HPDE6-E6E7 (cell line): ENCODE data around the gene ZMIZ1.

Source experiments
- DNase-seq: peaks from one replicate; pipeline ENCODE4 v3.0.0; 2011; ENCODE audit warnings: missing footprints; ENCODE audit errors: extremely low spot score

The ZMIZ1 gene

DNA sequence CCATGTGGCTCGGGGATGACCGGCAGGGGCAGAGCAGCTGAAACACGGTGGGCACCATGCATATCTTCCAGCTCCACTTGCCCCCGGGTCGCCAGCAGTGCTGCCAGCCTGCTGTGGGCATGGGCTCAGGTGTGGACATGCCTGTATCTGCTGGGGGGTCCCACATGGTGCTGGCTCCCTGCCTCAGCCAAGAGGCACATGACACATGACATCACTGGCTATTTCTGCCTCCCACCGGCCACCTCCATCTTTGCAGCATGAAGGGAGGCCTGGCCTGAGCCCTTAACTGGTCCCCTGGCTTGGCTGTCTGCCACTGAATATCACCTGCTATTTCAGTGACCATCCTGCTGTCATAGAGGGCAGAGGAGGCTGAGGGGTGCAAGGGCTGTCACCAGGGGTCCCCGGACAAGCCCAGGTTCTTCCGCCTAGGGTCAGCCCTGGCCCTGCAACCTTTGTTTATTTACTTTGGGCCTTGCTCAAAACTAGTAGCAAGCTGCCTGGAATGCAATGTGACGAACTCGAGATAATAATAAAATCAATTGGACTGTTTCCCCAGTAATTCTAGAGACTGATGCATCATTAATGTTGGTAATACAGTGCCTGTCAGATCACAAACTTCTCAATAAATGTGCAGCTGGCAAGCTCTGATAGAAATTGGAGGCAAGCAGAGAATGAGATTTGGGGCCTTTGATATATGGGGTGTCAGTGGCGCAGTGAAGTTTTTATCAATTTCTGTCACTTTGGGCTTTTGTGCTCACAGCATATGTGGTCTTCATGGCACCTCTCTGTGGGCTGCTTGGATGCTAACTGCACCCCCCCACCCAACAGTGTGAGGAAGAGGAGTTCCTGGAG, 28.5 kb downstream of the ZMIZ1 start:
- DNase-seq: no peak

DNA sequence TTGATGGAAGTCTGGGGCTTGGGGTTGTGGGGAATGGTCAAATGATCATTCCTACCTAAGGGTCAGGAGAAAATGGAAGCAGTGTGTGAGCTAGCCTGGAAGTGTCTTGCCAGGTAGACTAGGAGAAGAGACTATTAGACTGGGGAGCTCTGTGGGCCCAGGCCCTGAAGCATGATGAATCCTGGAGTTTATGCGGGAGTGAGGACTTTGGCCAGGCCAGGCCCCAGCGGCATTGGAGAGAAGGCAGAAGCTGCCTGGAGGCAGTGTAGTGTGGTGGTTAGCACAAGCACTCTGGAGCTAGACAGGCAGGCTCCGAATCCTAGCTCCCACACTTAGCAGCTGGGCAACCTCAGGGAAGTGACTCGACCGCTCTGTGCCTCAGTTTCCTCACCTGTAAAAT, 29.3 kb downstream of the ZMIZ1 start:
- no peak for DNase-seq

DNA sequence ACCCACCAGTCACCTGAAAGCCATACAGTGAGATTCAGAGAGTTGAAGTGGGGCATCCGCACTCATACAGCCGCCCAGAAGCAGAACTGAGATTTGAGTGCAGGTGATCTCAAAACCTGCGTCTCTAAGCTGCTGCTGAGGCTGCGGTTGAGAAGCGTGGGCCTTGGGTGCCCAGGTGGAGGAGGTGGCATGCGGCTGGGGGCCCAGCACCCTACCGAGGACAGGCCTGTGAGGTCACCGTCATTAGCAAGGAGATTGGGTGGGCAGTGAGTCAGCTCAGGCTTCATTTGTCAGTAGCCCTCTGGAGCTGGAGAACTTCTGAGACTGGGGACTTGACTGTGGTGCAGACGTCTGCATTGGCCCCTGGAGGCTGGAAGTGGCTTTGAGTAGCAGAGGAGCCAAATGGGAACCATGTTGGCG, 29.8 kb downstream of the ZMIZ1 start:
- DNase-seq: no peak

DNA sequence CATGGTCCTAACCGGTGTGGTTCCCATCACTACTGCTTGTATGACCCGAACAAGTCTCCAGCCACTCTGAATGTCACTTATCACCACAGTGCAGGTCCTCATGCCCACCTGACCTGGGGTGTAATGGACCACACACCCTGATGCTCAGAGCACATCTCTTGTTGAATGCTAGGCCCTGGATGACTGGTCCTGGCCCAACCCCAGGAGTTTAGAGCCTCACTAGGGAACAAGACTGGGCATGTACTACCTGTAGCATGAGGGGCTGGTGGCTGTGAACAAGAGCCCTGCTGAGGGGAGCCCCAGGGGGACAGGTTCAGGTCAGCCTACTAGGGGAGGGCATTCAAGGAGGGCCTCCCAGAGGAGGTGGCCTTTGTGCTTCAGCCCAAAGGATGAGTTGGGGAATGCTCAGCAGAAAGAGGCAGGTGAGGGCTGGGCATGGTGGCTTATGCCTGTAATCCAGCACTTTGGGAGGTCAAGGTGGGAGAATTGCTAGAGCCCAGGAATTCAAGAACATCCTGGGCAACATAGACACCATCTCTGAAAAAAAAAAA, 31.2 kb downstream of the ZMIZ1 start:
- DNase-seq: no peak

DNA sequence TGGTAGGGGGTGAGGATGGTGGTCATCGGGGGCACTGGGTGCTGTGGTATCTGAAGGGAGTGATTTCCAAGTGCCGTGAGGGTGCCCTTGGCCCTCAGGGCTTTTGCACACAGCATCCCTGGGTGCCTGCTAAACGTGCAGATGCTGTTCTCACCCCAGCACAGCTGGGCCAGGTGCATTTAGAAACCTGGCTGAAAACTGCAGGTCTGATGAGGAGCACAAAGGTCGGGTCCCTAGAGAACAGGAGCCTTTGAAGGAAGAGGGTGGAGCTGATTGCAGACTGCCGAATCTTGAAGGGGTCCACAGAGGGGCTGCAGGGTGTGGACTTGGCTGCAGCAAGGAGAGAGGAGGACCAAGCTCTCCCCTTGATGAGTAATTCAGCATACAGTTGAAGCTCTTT, 32.0 kb downstream of the ZMIZ1 start:
- no peak for DNase-seq

DNA sequence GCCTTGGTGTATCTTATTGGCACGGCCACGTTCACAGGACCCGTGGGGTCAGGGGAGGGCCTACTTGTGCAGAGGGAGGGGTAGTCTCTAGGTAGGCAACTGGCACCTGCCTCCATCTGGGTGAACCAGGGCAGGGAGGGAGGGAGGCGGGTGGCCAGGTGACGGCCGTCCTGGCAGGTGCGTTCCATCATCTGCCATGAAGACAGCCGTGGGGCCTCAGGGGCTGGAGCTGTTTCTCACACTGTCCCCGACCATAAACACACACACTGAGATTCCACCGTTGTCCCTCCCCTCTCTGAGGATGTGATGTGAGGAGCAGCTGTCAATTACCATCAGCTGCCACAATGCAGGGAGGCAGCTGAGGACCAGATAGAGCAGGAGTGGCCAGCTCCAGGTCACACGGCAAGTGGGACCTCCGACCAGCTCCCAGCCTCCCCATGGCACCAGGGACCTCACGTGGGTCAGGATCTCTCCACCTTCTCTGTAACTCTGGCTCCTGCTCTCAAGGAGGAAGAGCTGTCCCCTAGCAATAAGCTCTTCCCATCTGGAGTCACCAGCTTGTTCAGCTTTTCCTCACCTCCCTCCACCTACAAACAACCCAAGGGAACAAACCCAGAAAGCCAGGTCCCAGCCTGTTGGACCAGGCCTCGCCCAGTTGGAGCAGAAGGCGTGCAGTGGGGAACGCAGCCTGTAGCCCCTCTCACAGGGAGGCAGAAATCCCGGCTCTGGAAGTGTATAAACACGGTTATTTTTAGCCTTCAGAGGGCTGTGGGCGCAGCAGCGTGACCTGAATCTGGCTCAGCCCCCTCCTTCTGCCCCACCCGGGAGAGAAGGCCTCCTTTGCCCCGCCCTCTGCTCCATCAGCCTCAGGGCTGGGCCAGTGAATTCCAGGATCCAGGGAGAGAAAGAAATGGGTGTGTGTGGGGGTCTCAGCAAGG, 33.1 kb downstream of the ZMIZ1 start:
- DNase-seq: no peak

DNA sequence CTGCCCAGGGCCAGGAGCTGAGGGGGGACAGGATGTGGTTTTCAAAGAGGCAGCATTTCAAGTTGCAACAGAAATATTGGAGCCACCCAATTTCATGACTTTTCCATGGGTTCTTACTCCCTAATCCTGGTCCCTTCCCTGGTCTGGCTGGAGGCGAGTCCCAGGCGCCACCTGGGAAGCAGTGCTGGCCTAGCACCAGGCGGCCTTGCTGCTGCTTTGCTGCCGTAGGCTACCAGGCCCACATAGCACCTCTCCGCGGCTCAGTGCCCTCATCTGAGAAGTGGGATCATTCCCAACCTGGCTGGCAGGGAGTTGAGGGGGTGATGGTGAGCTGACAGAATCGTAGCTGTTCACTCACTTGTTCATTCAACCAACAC, 33.7 kb downstream of the ZMIZ1 start:
- DNase-seq: no peak

DNA sequence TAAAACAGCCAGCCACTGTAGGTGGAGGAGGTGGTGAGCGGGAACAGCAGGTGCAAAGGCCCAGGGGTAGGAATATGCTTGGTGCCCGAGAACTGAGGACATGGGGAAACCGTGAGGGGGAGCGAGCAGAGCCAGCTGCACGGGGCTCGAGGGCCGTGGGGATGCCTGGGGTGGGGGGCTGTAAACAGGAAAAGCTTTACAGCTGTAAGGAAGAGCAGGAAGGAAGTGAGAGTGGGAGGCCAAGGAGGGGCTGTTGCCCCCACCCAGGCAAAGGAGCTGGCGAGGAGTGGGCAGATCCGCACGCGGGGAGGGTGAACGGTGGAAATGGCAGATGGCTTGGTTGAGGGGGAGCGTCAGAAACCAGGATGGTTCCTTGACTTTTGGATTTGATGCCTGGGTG, 34.4 kb downstream of the ZMIZ1 start:
- DNase-seq: no peak

DNA sequence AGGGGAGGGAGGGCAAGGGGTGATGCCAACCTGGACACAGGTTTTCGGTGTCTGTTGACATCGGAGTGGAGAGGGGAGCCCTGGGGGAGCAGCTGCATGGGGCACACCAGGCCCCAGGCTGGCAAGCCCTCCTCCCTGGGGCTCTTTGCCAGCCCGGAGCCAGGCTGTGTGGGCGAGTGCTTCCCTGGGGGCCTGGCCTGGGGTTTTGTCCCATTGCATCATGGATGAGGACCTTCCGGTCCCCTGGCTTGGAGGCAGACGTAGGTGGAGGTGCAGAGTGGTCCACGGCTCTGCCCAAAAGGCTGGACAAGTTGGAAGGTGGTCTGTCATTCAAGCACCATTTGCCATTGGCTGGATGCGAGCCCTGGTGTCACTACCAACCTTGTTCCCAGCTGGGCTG, 34.8 kb downstream of the ZMIZ1 start:
- no peak for DNase-seq

DNA sequence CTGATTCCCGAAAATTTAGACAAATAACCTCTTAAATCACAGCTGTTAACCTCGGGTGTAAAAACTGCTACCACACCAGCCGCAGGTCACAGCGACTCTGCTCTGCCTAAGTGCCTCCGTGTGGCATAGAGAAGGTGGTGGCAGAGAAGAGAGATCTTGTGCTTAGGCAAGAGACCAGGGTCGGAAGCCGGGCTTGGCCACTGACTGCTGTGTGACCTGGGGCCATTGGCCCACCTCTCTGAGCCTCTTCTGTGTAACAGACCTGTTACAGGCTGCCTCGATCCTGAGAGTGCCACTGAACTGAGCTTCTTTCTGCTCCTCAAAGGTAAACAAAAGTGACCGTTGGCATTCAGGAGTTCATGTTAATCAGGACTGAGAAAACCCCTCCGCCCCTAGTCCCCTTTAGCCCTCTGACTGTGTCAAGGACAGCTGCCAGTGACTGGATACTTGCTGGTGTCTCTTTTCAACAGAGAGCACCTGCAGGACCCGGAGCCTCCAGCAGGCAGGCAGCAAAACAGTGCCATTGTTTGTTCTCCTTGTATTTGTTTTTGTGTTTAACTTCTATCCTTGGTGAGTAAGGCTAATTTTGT, 36.5 kb downstream of the ZMIZ1 start:
- no peak for DNase-seq

DNA sequence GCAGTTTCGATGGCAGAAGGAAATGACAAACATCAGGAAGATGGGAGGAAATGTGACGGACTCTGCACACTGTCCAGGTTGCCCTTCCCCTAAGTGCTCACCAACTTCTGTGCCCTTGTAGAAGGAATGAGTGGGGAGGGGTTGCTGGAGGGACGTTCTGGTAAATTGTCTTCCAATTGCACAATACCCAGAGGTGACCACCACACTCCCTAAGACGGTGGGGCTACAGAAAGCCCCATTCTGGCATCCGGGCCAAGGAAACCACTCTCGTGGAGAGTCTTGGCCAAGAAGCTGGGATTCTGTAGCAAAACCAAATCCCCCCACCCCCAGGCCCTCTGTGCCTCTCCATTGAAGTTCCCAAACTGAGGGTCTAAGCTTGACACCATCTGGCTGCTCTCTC, 37.1 kb downstream of the ZMIZ1 start:
- no peak for DNase-seq

DNA sequence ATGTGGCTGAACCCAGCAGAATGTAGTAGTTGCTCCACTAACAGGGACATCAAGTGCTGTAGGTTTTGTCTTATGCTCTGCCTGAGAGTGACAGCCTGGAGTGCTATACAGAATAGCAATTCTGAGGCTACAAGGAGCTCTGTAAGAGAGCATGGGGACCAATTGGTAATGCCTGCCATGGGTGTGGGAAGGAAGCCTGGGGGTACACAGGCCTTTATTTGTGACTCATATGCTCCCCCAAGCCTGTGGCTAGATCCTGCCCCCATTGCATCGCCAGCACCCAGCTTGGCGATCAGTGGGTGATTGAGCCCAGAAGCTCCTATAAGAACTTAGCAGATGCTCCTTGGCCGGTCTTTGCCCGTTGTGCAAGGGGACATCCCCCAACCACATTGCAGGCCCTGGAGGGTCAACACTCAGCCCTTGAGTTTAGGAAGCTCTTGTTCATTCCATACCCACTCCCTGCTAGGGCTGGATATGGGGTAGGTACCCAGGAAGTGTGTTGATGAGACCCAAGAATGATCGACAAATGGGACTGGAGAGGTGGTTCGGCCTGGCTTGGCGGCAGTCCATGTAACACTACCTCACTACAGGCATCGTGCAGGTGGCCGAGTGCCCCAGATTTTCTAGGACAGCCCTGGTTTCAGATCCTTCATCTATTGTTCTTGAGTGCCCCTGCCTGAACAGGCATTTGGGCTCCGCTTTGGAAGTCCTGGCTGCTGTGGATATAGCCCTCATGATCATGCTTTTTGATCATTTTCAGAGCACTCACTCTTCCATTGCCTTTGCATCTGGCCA, 37.7 kb downstream of the ZMIZ1 start:
- DNase-seq: no peak

DNA sequence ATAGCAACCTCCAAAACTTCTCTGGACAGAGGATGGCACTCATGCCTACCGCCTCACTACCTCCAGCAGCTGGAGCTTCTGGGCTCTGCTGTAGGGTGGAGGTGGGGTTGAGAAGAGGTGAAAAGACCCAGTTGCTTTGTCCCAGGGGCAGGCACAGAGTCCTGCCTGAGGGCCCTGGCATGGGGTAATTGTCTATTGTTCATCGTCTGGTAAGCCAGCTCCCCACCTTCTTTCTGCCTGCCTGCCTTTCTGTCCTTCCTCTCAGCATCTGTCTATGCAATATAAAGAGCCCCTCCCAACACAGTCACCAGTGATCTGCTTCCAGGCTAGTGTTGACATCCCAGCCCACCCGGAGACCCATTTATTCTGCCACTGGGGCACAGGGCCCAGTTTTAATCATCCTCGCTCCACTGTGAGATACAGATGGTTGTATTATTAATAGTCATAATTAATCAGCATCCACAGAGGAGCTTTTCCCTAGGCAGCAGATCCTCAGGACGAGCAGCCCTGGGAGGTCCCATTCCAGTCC, 39.0 kb downstream of the ZMIZ1 start:
- DNase-seq: no peak

DNA sequence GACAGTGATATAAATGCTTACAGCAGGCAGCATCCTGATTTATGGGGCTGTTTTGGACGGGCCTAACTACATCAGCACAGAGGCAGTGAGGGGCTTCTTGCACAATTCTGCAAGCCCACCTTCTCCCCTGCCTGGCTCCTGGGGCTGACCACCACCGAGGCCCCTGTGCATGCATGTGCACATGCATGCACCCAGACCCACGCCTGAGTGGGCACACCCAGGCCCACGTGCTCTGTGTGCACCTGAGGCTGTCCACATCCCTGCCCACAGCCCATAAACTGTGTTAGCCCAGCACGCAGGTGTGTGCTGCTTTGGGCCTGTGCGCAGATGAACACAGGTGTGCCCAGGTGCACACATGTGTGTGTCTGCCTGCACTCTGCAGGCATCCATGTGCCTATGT, 40.0 kb downstream of the ZMIZ1 start:
- DNase-seq: no peak

DNA sequence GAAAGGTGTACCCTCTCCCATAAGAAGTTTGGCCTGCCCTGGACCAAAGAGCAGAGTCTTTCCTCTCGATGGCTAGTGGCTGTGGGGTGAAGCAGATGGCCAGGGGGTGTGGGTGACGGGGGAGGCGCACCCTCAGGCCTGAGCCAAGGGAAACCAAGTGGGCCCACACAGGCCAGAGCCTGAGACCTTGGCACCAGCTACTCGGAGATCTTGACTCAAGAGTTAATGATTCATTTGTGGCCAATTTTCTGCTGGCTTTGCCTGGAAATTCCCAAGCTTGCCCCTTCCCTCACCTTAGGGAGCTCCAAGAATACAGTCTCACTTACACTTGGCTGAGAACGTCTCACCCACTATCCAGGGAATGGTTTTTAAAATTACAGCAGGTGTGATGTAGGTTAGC, 42.7 kb downstream of the ZMIZ1 start:
- no peak for DNase-seq

DNA sequence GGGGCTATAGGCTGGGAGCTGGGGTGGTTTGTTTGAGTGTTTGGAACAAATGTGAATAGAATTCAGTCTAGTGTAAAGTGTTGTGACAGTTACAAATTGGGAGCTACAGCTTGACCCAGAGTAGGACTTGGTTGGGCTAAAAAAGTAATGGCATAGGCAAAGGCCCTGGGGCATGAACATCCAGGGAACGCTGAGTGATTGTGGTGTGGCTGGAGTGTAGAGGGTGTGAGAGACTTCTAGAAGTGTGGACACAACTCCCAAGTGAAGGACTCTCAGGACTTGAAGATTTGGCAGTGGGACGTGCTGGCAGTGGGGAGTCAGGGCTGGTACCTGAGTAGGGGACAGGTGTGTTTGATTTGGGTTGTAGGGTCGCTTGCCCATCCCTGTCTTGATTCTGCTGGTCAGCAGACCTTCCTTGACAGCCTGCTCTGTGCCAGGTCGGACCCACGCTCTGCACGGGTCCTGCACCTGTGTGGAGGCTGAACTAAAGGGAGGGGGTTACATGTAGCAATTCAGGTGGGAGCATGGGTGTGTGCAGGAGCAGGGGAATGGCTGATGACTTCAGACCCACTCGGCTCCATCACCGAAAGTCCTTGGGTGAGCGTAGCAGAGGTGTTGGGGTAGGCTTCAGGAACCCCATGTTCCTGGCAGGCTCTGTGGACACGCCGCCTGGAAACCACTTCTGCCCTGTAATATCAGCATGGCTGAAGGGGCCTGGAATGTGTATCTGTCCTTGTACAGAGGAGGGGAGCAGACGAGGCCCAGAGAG, 43.3 kb downstream of the ZMIZ1 start:
- no peak for DNase-seq

DNA sequence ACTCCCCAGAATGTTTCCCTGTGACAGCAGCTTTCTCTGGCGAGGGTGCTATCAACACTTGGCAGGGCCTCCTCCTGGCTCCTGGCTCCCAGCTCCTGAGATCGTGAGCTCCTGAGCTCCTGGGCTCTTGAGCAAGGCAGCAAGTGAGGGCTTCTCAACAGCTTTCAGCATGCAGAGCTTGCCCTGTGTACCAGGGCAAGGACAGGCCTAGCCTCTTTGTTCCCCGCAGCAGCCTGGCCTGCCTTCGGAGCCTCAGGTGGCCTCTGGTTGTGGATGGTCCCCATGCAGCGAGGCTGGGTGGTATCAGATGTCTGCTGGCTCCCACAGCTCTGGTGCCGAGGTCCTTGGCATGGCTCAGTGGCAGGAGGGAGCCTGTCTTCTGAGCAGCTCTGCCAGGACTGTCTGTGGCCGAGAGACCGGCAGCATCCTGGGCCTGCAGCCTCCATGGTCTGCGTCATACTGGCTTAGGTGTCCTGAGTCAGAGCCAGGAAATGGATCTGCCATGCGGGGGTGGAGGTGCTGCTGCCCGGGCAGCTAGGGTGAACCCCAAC, 44.2 kb downstream of the ZMIZ1 start:
- DNase-seq: peak; percentile 97

DNA sequence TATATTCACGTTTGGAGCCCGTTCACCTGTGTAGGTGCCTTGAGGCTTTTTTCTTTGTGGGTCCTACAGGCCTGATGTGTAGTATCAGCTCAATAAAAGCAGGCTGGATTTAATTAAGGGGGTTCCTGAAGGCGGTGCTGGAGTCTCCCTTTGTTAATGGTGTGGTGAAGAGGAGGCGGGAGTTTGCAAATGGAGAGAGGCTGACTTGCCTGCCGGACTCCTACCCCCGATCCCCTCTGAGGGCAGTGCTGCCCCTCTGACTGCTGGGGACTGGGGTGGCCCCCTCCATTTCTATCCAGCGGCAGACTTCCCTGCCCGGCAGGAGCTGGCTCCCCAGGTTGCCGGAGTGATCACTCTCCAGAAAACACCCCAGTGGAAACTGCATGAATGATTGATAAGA, 45.1 kb downstream of the ZMIZ1 start:
- DNase-seq: no peak

DNA sequence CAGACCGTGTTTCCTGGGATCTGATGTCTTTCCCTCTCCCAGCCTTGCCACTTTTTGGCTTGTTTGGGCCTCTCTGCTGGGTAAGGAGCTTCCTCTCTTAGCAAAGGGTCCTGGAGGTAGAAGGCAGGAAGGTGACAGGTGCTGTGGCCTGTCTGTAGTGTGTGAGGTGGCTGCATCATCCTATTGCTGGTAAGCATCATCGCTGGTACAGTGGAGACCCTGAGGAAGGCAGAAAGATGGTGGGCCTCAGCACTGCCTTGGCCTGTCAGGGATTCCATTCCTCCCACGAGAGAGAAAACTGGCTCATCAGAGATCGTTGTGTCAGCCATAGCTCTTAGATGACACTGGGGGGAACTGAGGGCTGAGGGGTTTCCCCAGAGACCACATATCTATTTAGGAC, 46.5 kb downstream of the ZMIZ1 start:
- no peak for DNase-seq

DNA sequence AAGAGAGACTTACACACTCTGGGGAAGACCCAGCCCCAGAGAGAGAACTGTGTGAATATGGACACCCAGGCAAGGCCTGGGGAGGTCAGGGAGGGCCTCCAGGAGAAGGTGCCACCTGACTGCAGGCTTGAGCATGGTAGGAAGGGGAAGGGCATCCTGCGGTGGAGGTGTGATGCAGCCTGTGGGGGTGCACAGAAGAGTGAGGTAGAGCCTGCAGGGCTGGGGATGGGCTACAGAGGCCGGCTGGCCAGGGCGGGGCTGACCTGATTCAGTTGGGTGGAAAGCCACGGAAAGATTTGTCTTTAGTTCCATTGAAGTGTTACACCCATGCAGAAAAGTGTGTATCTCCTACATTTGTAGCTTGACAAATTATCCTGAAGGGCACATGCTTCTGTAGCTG, 47.6 kb downstream of the ZMIZ1 start:
- DNase-seq: no peak
